Esophagus squamous epithelium (tissue), 5 donors: ENCODE results near the gene PHACTR2. TPM values are rescaled to one million over a fixed set of nuclear protein-coding genes. Genes with fewer than 3 reads are reported as not detected.

ENCODE experiments used
- DNase-seq: peaks from one replicate; lab custom pipeline; 2025; lab: John Stamatoyannopoulos, UW
- H3K27ac ChIP-seq, 4 donors: fragments of 200-600 bp; sonication (generic); one replicate each; pipeline ENCODE4 v1.5.1; 2016 to 2019; ENCODE audit warnings: mild to moderate bottlenecking in 1 of 4
- H3K27me3 ChIP-seq, 4 donors: fragments of 200-600 bp; sonication (generic); 1 replicate in 3 of 4; 2 replicates in 1 of 4; pipeline versions ENCODE4 v1.5.1 to v1.6.0; 2017 to 2021; ENCODE audit warnings: antibody characterized with exemption in 1 of 4
- H3K36me3 ChIP-seq, 3 donors: fragments of 200-600 bp; sonication (generic); one replicate each; pipeline ENCODE4 v1.5.1; 2016 to 2019
- H3K4me1 ChIP-seq, 3 donors: fragments of 200-600 bp; sonication (generic); one replicate each; pipeline ENCODE4 v1.5.1; 2017 to 2019
- H3K4me3 ChIP-seq, 4 donors: fragments of 200-600 bp; sonication (generic); 1 replicate in 3 of 4; 2 replicates in 1 of 4; pipeline ENCODE4 v1.5.1; 2016 to 2019; ENCODE audit warnings: mild to moderate bottlenecking in 2 of 4, moderate library complexity in 1 of 4
- H3K9me3 ChIP-seq, 3 donors: fragments of 200-600 bp; sonication (generic); one replicate each; pipeline ENCODE4 v1.5.1; 2016 to 2019
- POLR2A ChIP-seq, 4 donors: fragments of 450-650 bp; IDR thresholded peaks; one replicate each; pipeline ENCODE4 v1.6.1; 2017; ENCODE audit warnings: antibody characterized with exemption in 4 of 4, mild to moderate bottlenecking in 4 of 4, moderate library complexity in 3 of 4
- WGBS, 2 donors: methylation state at CpG; one replicate each; pipeline ENCODE4 v1.1.5; 2018; 5-methylcytosine and 5-hydroxymethylcytosine counted together
- intact Hi-C: fragments of 100-400 bp; cut with DNase I; formaldehyde crosslinking; loops from one replicate; pipeline ENCODE4 v1.15.0; 2022
- total RNA-seq, 4 donors: library from RNA; depleted of rRNA; stranded (reverse); fragments of >200 nt; gene quantifications; one replicate each; pipeline ENCODE4 v1.1.0, GENCODE V29; 2016
- TF ChIP-seq, protein P1 (sequence below), 6 experiments: fragments of 450-650 bp in 4 of 6; fragments of 200-600 bp in 2 of 6; sonication (generic) in 2 of 6; IDR thresholded peaks; one replicate each; pipeline ENCODE4 v1.5.1; 2016 to 2019; ENCODE audit warnings: antibody characterized with exemption in 6 of 6, mild to moderate bottlenecking in 4 of 6, moderate library complexity in 4 of 6
- donor health status: DM: yes; HTN: yes; CAD: no.

The PHACTR2 gene
- total RNA-seq, 4 donors from 2014 or later: 25.1 to 76.9 (median 45.1) TPM

DNA sequence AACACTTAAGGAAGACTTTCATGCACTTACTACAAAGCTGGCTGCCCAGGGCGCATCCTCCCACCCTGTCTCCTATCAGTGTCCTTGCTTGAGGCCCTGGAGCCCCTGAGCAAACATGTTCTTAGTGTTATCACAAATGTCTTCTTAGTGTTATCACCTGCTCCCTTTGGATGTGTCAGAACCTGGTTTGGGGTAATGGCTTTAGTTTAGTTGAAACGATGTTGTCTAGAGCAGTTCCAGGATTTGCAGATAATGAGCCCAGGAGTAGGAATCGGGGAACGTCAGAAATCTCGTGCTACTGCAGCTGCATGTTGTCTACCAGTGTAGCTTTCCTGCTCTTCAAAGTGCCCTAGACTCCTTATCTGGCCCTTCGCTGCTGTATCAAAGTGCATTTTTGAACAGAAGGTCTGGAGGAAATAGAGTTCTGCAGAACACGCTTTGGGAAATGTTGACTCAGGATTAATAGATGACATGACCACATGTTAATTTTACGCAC is 69.6 kb downstream of the PHACTR2 start:
- 94 to 95% methylated on average over 8 of the region's 8 CpGs for WGBS, 2 donors
- H3K4me3 ChIP-seq: no peak overlapping the region
- no peaks in the 10 kb centered on the region for H3K36me3 ChIP-seq
- H3K27me3 ChIP-seq: no peaks in the 10 kb centered on the region
- peaks cover 0 to 42% (median 22%) of the 10 kb centered on the region in 3 donors for H3K4me1 ChIP-seq
- no peak for DNase-seq
- no peak overlapping the region for H3K27ac ChIP-seq
- no peaks in the 10 kb centered on the region for H3K9me3 ChIP-seq
- intact Hi-C loops: no loop called here
- TF ChIP-seq, protein P1, sequence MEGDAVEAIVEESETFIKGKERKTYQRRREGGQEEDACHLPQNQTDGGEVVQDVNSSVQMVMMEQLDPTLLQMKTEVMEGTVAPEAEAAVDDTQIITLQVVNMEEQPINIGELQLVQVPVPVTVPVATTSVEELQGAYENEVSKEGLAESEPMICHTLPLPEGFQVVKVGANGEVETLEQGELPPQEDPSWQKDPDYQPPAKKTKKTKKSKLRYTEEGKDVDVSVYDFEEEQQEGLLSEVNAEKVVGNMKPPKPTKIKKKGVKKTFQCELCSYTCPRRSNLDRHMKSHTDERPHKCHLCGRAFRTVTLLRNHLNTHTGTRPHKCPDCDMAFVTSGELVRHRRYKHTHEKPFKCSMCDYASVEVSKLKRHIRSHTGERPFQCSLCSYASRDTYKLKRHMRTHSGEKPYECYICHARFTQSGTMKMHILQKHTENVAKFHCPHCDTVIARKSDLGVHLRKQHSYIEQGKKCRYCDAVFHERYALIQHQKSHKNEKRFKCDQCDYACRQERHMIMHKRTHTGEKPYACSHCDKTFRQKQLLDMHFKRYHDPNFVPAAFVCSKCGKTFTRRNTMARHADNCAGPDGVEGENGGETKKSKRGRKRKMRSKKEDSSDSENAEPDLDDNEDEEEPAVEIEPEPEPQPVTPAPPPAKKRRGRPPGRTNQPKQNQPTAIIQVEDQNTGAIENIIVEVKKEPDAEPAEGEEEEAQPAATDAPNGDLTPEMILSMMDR (IDR thresholded peaks at IDR 0.05): no peak
- no peak for TF ChIP-seq POLR2A (IDR thresholded peaks at IDR 0.05)

DNA sequence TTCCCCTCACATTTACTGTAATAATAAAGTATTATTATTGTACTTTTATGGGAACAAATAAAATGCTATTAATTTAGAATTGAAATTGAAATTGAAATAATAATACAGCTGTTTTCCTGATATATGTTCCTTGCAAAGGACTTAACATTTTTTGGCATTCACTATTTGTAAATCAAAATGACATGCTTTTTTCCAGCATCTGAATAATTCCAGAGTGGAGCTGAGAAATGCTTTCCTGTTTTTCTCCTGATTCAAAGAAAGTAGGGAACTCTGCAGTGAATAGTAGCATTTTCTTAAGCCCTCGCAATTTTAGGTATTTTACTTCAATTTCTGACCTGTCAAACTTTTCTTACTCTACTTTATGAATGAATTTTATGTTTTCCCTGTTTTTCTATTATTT is 72.1 kb downstream of the PHACTR2 start:
- Histone ChIP-seq H3K36me3 (peaks cover 0 to 8% (median 0%) of the 10 kb centered on the region in 3 donors), H3K4me3 (no peak overlapping the region), H3K4me1 (peaks cover 0 to 17% (median 6%) of the 10 kb centered on the region in 3 donors), H3K27me3 (no peaks in the 10 kb centered on the region), H3K9me3 (no peaks in the 10 kb centered on the region), H3K27ac (no peak overlapping the region)
- DNase-seq: no peak
- WGBS, 2 donors: 82% methylated on average over 1 of the region's 1 CpG
- TF ChIP-seq, protein P1 (IDR thresholded peaks at IDR 0.05): no peak
- no peak for TF ChIP-seq POLR2A (IDR thresholded peaks at IDR 0.05)
- intact Hi-C loops: no loop called here

DNA sequence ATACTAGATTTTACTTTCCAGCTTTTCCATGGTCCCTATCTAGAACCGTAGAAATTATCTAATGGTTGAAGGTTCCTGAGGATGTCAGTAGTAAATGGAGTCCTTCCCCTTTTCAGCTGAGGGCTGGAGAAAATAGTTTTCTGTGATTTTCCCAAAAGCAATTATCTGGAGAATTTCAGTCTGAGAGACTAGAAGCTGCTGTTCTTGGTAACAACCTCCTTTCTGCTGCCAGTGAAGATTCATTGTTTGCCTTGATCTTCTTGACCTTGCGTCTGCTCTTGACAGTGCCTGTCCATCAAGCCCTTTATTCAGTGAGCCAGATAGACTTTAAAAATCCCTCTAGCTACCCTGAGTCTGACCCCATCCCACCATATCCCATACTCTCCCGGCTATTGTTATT is 73.1 kb downstream of the PHACTR2 start:
- no peak for TF ChIP-seq POLR2A (IDR thresholded peaks at IDR 0.05)
- TF ChIP-seq, protein P1 (IDR thresholded peaks at IDR 0.05): no peak
- WGBS, 2 donors: 73 to 87% methylated on average over 3 of the region's 3 CpGs
- intact Hi-C loops: no loop called here
- H3K9me3 ChIP-seq: no peaks in the 10 kb centered on the region
- H3K27ac ChIP-seq: no peak overlapping the region
- peaks cover 0 to 7% (median 0%) of the 10 kb centered on the region in 3 donors for H3K4me1 ChIP-seq
- no peak overlapping the region for H3K4me3 ChIP-seq
- peaks cover 0 to 12% (median 0%) of the 10 kb centered on the region in 3 donors for H3K36me3 ChIP-seq
- no peak for DNase-seq
- no peaks in the 10 kb centered on the region for H3K27me3 ChIP-seq

DNA sequence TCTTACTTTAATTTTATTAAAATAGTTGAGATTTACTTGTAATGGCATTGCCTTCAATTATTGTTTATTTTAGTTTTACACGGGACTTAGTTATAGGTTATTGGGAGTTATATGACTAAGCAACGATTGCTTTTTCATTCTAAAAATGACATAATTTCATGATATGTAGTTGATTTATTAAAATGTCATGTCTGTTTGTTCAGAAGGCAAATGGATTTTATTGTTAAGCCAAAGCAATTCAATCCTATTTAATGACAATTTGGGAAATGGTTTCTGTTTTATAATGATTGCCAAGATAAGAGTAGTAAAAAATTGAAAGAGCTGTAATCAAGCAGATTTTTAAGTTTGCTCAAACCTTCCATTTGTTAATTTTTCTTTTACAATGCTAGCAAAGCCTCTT is 74.7 kb downstream of the PHACTR2 start:
- intact Hi-C loops: no loop called here

DNA sequence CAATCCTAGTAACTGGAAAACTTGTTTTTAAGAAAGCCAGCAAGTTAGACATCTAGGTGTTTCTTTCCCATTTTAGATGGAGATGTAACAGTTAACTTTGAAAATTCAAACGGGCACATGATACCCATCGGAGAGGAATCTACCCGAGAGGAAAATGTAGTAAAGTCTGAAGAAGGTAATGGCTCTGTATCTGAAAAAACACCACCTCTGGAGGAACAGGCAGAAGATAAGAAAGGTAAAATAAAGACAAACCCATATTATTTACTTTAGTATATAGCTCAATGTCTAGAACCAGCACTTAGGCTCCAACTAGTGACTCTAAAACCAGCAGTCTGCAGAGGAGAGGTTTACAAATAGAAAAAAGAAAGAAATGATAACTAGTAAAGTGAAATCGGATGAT is 75.9 kb downstream of the PHACTR2 start:
- Histone ChIP-seq H3K4me3 (no peak overlapping the region), H3K4me1 (no peaks in the 10 kb centered on the region), H3K36me3 (peaks cover 0 to 29% (median 0%) of the 10 kb centered on the region in 3 donors), H3K27ac (no peak overlapping the region), H3K9me3 (no peaks in the 10 kb centered on the region), H3K27me3 (no peaks in the 10 kb centered on the region)
- TF ChIP-seq, protein P1 (IDR thresholded peaks at IDR 0.05): no peak
- TF ChIP-seq POLR2A (IDR thresholded peaks at IDR 0.05): no peak
- DNase-seq: no peak
- WGBS, 2 donors: 87 to 96% methylated on average over 4 of the region's 4 CpGs
- intact Hi-C loops: no loop called here

More for the DNA sequence above, 74.7 kb downstream of the PHACTR2 start:
- TF ChIP-seq, protein P1 (IDR thresholded peaks at IDR 0.05): no peak
- no peak for TF ChIP-seq POLR2A (IDR thresholded peaks at IDR 0.05)
- peaks cover 0 to 24% (median 0%) of the 10 kb centered on the region in 3 donors for H3K36me3 ChIP-seq
- no peaks in the 10 kb centered on the region for H3K27me3 ChIP-seq
- H3K27ac ChIP-seq: no peak overlapping the region
- 54 to 67% methylated on average over 2 of the region's 2 CpGs for WGBS, 2 donors
- no peaks in the 10 kb centered on the region for H3K9me3 ChIP-seq
- no peak overlapping the region for H3K4me3 ChIP-seq
- H3K4me1 ChIP-seq: no peaks in the 10 kb centered on the region
- DNase-seq: no peak
